GM12873 (cell line): Measurements from ENCODE around the gene VCX2.

ENCODE experiments used
- CTCF ChIP-seq: IDR thresholded peaks from 2 replicates; pipeline ENCODE4 v1.5.1; 2012; ENCODE audit warnings: low read depth, mild to moderate bottlenecking, moderate library complexity, low read length, control low read depth; ENCODE audit not compliant: insufficient read depth; ENCODE audit errors: missing control alignments

Gene VCX2

GRCh38 chrX:8141896-8142295, 29.2 kb downstream of the VCX2 start:
- TF ChIP-seq CTCF = no peak

GRCh38 chrX:8140986-8141744, 29.9 kb downstream of the VCX2 start:
- no peak for TF ChIP-seq CTCF

- TF ChIP-seq CTCF = no peak
Measured at GRCh38 chrX:8139716-8140115, 31.4 kb downstream of the VCX2 start.

GRCh38 chrX:8138252-8138651, 32.8 kb downstream of the VCX2 start:
- no peak for TF ChIP-seq CTCF

GRCh38 chrX:8126648-8127047, 44.4 kb downstream of the VCX2 start:
- no peak for TF ChIP-seq CTCF

- no peak for TF ChIP-seq CTCF
Measured at GRCh38 chrX:8126092-8126491, 45.0 kb downstream of the VCX2 start.

- TF ChIP-seq CTCF = no peak
Measured at GRCh38 chrX:8125566-8125965, 45.5 kb downstream of the VCX2 start.
